Stimulated activated CD4-positive, alpha-beta T cell treated with anti-CD3 and anti-CD28 coated beads, TNF-alpha, amount 100 ng/mL, for 4 hours (primary cell): ENCODE results near the gene GNAQ.

Experiments used
- DNase-seq, 3 experiments: peaks; one replicate each; pipeline ENCODE4 v3.0.0-alpha.2; 2020; ENCODE audit warnings: low read depth in 3 of 3

GNAQ gene

GRCh38 chr9:77844415-77844814 lies 187.2 kb downstream of the GNAQ start:
- DNase-seq = no peak

DNA sequence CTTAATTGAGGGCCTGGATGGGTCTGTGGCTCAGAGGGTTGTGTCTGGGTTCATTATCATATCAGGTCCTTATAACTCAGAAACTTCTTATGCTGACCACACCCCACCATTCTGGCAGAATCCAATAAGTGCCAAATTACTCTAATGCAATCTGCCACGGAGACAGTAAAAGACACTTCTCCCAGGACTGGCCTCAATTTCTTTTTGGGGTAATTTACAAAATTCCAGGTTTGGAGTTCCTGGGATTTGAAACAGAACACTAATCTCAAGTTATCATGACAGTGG lies 187.8 kb downstream of the GNAQ start:
- DNase-seq = no peak

GRCh38 chr9:77843076-77843870 lies 188.3 kb downstream of the GNAQ start:
- no peak for DNase-seq

DNA sequence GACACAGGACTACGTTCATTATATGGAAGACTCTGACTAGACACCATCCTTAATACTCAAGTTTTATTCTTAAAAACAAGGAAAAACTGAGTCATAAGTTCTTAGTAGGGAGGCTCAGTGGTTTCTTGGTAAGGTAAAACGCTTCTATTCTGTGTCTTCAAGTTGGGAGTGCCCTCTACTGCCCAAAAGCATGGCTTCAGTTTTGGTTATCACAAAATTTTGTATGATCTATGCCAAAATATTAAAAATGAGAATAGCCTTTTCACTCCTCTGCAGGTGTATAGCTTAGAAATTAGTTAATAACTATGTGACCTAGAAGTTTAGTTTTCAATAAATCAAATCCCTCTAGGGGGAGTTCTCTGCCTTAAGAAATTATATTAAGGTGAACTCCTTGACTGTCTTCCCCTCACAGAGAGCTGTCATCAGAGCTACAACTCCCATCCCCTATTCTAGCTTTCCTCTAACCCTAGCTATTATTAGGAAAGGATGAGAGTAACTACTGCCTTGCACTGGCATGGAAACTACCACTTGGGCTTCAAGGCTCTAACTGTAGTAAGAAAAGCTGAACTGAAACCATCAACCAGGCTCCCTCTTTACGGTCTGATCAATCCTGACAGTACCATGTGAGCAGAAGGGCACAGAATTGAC lies 189.7 kb downstream of the GNAQ start:
- DNase-seq = no peak

GRCh38 chr9:77839459-77840140 lies 192.0 kb downstream of the GNAQ start:
- no peak for DNase-seq

DNA sequence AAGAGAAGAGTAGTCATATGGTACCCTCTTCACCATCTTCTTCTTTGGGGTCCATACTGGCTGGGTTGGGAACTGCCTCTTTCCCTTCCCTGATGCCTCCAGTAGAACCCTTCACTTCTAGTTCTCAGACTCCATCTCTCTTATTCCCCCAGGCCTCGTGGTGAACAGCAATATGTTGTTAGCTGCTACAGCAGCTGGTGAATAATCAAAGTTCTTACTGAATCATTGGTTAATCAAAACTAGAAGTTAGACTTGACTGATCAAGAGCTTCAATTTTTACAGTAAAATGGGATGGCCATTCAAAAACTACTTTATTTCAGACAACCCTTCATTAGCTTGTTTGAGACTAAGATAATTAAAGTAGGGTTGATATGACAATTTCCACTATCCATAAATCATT lies 192.6 kb downstream of the GNAQ start:
- no peak for DNase-seq

- no peak for DNase-seq
These were observed 196.6 kb downstream of the GNAQ start for GRCh38 chr9:77834898-77835488.

DNA sequence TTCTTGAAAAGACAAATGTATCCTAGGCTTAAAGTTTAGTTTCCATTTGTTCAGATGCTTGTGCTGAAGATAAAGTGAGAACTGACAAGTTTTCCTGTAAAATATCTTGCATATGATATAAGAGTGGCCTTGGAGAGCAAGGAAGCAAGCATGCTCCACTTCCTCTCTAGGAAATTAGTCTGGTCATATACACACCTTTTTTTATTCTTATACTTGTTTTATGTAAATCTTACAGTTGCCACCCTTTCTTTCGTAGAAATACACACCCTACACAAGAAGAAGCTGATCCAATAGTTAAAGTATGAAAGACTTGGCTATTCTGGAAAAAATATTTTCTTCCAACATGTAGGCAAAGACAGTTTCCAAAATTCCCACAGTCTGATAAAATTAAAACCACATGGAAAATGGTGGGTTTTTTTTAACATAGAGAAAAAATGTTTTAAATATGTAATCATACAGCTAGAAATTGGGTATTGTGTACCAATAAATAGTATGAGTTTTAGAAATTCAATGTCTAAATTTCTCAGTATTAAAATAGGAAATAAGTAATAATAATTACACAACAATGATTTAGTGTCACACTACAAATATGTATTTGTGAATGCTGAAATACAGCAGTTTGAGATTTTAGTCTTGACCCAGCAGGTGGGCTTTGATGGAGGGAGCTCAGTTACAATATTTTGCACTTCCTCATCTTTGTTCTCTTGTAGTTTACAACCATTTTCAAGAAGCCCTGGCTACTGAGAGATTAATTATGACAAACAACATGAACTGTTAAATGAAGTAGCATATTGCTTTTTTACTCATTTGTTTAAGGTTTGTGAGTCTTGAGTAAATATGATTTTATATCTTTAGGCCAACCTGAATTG lies 197.8 kb downstream of the GNAQ start:
- DNase-seq = no peak

GRCh38 chr9:77832639-77833038 lies 199.0 kb downstream of the GNAQ start:
- no peak for DNase-seq

GRCh38 chr9:77831781-77832180 lies 199.8 kb downstream of the GNAQ start:
- no peak for DNase-seq

DNA sequence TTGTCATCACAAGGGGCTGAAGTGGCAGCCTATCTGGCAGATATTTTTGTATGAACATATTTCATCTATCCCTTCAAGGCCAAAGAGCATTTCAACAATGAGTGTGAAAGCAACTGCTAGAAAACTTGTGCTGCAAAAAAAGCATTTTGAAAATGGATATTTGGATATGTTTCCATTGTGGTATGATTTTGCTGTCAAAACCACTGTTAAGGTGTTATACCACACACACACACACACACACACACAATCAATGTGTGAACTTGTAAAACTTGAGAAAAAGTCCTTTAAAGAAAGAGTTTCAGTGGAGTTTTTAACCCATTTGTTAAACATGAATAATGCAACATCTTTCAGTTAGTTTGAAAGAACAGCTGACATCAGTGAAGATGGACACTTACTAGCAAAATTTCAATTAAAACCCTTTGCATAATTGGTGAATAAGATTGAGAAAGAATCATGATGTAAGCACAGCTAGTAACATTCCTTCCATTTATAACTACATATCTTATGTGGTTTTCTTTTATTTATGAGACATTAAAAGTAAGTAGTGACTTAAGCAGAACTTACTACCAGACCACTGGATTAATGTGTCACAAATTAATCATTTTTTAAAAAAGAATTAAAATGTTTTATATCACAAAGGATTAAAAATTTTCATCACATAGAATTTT lies 200.9 kb downstream of the GNAQ start:
- DNase-seq = no peak

- DNase-seq = no peak
These were observed 202.2 kb downstream of the GNAQ start for GRCh38 chr9:77829420-77829819.

DNA sequence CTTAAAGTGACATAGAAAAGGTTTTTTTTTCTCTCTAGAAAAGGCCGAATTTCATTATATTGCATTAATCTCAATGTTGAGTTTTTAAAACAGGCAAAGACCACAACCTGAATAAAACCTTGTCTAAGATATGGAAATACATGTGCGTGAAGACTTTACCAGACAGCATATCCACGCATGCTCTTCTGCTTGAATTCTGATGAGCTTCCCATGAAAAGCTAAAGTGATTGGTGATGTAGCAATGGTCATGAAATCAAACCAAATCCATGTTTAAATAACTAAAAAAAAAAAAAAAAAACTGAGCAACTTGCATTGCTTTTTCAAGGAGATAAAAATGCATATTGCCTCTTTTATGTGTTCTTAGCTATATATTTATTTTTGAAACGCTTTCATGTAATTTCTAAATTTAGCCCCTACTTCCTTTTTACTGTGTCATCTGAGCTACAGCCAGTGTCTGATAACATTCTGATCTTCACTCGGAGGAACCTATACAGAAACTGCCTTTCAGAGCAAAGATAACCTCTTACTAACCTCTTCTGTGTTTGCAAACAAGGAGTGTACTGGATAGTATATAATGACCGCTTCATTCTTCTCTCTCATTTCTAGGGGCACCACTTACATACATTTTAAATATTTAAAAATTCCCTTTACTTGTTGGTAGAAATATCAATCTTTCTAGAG lies 204.4 kb downstream of the GNAQ start:
- no peak for DNase-seq

DNA sequence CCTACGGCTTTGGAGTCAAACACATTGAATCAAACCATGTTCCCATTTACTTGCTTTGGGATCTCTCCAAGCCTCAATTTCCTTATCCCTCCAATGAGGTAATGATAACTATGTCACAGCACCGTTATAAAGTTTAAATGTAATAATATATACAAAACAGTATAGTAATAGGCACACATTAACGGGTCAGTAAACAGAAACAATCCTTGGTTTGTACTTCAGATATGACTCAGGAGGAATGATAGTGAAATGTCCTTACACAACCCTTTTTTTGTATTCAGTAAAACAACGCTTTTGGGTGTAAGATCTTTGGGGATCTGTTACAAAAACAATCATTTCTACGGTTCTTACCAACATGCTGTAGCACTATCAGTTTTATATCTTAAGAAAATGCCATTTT lies 205.0 kb downstream of the GNAQ start:
- DNase-seq = no peak

DNA sequence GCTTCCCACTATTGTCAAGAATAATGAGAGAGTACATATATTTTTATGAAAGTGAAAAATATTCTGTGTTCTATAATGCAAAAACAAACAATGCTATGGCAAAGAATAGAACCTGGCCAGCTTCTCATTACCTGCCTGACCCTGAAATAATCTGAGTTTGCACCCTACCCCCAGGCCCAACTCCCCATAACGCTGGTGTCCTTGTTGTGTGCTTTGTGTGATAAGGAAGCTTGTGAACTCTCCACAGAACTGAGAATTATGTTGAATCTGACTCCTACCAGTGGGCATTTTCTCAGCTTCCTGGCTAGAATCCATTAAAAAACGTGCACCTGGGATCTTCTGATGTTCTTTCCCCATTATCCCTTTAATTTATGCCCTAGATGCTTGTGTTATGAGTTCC lies 205.5 kb downstream of the GNAQ start:
- no peak for DNase-seq

DNA sequence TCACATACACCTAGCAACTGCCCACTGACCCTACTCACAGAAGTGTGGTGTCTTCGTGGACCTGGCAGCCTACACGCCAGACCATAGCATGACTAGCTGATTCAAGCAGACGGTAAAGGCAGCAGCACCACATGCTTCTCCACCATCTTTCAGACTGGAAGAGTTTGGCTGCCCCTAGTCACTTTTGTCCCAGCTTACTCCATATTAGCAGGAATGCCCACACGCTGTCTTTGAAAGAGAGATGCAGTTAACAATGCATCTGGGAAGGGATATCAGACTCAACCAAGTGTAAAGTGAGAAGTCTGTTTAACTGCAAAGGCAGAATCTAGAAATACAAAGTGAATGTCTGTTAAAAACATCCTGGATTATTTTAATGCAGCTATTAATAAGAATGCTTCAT lies 206.2 kb downstream of the GNAQ start:
- no peak for DNase-seq

DNA sequence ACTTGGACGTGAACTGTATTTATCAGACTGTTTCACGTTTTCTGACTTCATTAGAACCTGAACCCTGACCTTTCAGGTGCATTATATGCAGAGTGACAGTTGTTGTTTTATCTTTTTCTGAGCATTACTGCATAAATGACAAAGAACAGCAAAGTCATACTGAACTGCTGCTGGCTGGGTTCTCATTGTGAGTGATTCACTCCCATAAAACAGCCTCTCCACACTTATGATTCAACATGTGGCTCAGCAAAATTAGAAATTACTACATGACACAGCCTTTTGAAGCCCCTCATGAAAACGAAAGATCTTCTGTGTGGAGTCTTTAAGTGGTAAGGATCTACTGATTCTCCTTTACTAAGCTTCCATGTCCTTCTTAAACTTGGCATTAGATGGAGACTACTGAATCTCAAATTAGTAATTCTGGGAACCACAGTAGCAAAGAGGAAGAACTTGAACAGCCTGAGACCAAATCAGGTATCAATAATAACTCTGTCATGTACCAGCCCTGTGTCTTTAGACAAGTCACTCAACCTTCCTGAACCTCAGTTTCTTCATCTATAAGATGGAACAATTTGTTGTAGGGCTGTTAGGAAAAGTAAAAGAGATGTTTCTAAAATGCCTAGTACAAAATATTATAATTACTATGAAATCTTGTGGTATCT lies 211.2 kb downstream of the GNAQ start:
- DNase-seq = no peak

DNA sequence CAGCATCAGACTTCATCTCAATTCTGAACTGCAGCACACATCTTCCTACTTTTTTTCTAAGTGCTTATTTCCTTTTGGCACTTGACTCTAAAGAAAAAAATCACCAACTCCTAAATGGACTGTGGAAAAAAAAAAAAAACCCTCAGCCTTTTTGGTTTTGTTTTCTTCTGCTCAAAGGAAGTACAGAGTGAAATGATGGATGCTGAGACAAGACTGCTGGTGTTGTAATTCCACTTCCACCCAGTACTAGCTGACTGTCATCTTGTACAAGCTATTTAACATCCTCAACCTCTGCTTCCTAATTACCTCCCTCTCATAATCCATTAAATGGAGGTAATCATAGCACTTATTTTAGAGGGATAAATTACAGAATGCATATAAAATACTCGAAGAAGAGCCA lies 212.0 kb downstream of the GNAQ start:
- no peak for DNase-seq

DNA sequence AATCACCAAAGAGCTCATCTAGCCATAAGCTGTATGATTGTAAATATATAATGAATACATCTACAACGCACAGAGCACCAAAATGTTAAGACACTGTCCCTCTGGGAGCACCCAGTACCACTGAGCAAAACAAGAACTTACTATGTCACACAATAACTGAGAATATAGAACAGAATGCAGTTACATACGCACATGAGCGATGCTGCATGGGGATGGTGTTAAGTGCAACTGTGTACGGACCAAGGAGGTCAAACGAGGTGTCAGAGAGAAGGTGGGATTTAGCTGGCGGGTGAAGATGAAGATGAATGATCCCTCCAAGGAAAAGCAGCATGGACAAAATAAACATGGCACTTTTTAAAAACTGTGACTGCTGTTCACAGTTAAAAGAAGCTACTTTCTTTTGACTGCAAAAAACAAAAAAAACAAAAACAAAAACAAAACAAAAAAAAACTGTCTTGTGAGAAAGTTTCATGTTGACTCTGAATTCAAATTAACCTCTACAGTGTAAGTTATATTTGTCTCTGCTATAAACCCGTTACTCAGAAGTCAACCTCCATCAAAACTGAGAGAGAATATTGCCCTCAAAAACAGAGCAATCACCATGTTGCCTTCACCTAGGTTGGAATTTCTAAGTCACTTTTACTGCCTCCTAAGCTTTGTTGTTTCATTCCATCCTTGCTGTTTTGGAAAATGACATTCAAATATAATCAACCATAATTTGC lies 213.9 kb downstream of the GNAQ start:
- no peak for DNase-seq
